H1 (cell line): ENCODE data around the gene MED17. TPM values are rescaled to one million over a fixed set of nuclear protein-coding genes. Genes with fewer than 3 reads are reported as not detected.

Experiments
- CEBPB ChIP-seq: IDR thresholded peaks from 2 replicates; pipeline ENCODE4 v1.6.1; 2012; ENCODE audit warnings: low read depth, low read length
- CHD7 ChIP-seq: fragments of 300-600 bp; sonication (generic); IDR thresholded peaks from 2 replicates; pipeline ENCODE4 v1.7.1; 2012; ENCODE audit warnings: low read length, moderate library complexity, mild to moderate bottlenecking, inconsistent platforms; ENCODE audit not compliant: insufficient replicate concordance
- FOSL1 ChIP-seq: IDR thresholded peaks from 2 replicates; pipeline ENCODE4 v1.6.1; 2011; ENCODE audit warnings: mild to moderate bottlenecking, low read depth, low read length, moderate library complexity; ENCODE audit not compliant: insufficient read depth
- ZNF274 ChIP-seq: IDR thresholded peaks from 2 replicates; pipeline ENCODE4 v1.7.0; 2012; ENCODE audit warnings: low read length, borderline replicate concordance; ENCODE audit errors: extremely low read depth
- polyA plus RNA-seq, 7 experiments: library from polyadenylated mRNA; depleted of rRNA in 3 of 7; stranded (reverse) in 5 of 7; unstranded in 2 of 7; fragments of >200 nt in 5 of 7; fragments of 200-250 nt in 2 of 7; gene quantifications; 1 replicate in 5 of 7; 2 replicates in 1 of 7; 4 replicates in 1 of 7; pipeline versions ENCODE4 v1.2.1 to v1.2.3, GENCODE V29; 2011 to 2013; ENCODE audit warnings: missing spikeins in 2 of 7, mixed read lengths in 2 of 7
- total RNA-seq: library from RNA; stranded (reverse); fragmentation: NEBNext Ultra II Directional; extraction: Animal tissue kit (Norgen Biotek cat#: 25700); gene quantifications from 2 replicates; pipeline ENCODE4 v1.2.1, GENCODE V29; 2021

Gene MED17
- total and polyA plus RNA-seq, 2 of the 8 experiments (the other 6 are each of a cell fraction or from before 2014, with no cell fraction given): 8.8 to 33.7 TPM

- TF ChIP-seq CHD7 (no peak), ZNF274 (no peak), FOSL1 (no peak), CEBPB (no peak)
Observed at GRCh38 chr11:93756748-93757147, 27.3 kb upstream of the MED17 start (continued).
